GM18909 (cell line): ENCODE data around the gene CEP126.
A peak's percentile ranks its signal among the peaks of the same experiment; 100 is the strongest.

Experiments used
- ATAC-seq: cut with Tn5 transposase; IDR thresholded peaks from one replicate; pipeline ENCODE4 v1.9.1; 2021; ENCODE audit warnings: mild to moderate bottlenecking; ENCODE audit not compliant: unreplicated experiment, poor library complexity

Gene CEP126

GRCh38 chr11:102006835-102007566 lies 92.2 kb downstream of the CEP126 start:
- ATAC-seq: no peak

- peak; percentile 71 for ATAC-seq
Measured at GRCh38 chr11:102007567-102008437, 93.0 kb downstream of the CEP126 start.

- ATAC-seq: no peak
Measured at GRCh38 chr11:102010776-102011494, 96.1 kb downstream of the CEP126 start.

- no peak for ATAC-seq
Measured at GRCh38 chr11:102012946-102013345, 98.1 kb downstream of the CEP126 start.

GRCh38 chr11:102014756-102015155 lies 99.9 kb downstream of the CEP126 start:
- no peak for ATAC-seq

GRCh38 chr11:102017026-102017425 lies 102.2 kb downstream of the CEP126 start:
- no peak for ATAC-seq

GRCh38 chr11:102026217-102026616 lies 111.4 kb downstream of the CEP126 start:
- ATAC-seq: no peak

- no peak for ATAC-seq
Measured at GRCh38 chr11:102026959-102027358, 112.1 kb downstream of the CEP126 start.

- ATAC-seq: no peak
Measured at GRCh38 chr11:102036757-102037156, 121.9 kb downstream of the CEP126 start.

GRCh38 chr11:102046841-102047240 lies 132.0 kb downstream of the CEP126 start:
- ATAC-seq: no peak

GRCh38 chr11:102047305-102047924 lies 132.6 kb downstream of the CEP126 start, which contains the start of gene CFAP300:
Gene CFAP300, plus strand, starts transcription at chr11:102047437. Its CDS starts 34 bp downstream, at chr11:102047471.
- ATAC-seq: peak; percentile 76
